ENCODE data around the gene USH1C. TPM values are rescaled to one million over a fixed set of nuclear protein-coding genes. Genes with fewer than 3 reads are reported as not detected.

USH1C gene
- total RNA-seq, 1 donor from 2014 or later: not detected

DNA sequence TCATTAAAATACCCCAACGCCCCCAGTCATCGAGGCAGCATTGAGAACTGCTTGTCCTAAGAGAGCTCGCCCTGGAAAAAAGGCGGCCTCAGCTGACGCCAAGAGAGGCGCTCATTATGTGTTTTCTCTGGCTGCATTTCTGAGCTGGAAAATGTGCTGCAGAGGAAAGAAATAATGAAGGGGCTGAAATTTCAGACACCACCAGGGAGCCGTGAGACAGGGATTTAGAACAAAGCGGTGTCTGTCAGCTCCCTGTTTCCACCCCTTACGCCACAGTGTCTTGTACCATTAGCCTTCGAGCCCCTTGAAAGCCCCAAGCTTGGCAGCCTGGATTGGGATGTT lies 14.4 kb downstream of the USH1C start:
- Mint-ChIP-seq H3K36me3 (ENCODE audit: unreplicated experiment) (no peaks in the 10 kb centered on the region), H3K4me1 (ENCODE audit: low read depth, unreplicated experiment) (peaks cover 4% of the 10 kb centered on the region), H3K9me3 (ENCODE audit: unreplicated experiment) (no peaks in the 10 kb centered on the region), H3K4me3 (ENCODE audit: unreplicated experiment) (no peak overlapping the region), H3K27me3 (ENCODE audit: unreplicated experiment) (peaks cover 2% of the 10 kb centered on the region), H3K27ac (ENCODE audit: unreplicated experiment) (no peak overlapping the region)
- TF ChIP-seq, protein P1, sequence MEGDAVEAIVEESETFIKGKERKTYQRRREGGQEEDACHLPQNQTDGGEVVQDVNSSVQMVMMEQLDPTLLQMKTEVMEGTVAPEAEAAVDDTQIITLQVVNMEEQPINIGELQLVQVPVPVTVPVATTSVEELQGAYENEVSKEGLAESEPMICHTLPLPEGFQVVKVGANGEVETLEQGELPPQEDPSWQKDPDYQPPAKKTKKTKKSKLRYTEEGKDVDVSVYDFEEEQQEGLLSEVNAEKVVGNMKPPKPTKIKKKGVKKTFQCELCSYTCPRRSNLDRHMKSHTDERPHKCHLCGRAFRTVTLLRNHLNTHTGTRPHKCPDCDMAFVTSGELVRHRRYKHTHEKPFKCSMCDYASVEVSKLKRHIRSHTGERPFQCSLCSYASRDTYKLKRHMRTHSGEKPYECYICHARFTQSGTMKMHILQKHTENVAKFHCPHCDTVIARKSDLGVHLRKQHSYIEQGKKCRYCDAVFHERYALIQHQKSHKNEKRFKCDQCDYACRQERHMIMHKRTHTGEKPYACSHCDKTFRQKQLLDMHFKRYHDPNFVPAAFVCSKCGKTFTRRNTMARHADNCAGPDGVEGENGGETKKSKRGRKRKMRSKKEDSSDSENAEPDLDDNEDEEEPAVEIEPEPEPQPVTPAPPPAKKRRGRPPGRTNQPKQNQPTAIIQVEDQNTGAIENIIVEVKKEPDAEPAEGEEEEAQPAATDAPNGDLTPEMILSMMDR (IDR thresholded peaks at IDR 0.05; ENCODE audit: partially characterized antibody, unreplicated experiment): no peak
- no peak for DNase-seq

DNA sequence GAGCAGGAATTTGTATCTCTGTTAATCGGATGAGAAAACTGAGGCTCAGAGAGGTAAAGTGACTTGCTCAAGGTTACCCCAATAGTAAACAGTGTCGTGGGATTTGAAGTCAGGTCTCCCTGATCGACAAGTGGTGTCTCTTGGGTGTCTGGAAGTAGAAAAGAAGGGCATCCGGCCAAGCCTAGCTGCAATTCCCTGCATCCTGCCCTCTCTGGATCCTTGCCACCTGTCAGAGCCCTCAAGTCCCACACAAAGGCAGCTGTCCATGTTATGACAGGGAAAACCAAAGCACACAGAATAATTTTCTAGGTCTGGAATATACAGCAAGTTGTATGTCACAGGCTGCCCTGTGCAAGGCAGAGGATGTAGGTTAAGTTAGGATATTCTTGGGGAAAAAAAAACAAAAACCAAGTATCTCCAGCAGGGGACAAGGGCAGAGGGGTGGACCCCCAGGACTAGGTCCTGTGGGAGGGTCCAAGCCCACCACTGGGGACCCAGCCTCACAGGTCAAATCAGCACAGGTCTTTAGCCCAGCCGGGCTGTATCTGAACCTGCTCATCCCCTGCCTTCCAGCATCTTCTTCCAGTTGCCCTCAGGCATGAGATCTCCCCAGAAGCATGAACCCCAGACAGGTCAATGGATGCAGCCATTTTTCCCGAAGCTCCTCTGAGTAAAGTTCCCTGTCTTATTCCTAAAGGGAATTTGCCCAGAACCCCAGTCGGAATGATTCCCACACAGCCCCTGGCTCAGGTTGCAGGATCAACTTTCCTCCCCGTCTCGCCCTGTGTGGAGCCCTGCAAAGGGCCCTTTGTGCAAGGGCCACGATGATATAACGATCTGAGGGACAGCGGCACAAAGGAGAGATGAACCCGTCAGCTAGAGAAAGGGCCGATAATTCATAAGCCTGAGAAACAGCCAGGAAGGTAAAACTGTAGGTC lies 15.0 kb downstream of the USH1C start:
- peaks cover 2% of the 10 kb centered on the region for H3K27me3 Mint-ChIP-seq (ENCODE audit: unreplicated experiment)
- no peaks in the 10 kb centered on the region for H3K36me3 Mint-ChIP-seq (ENCODE audit: unreplicated experiment)
- H3K9me3 Mint-ChIP-seq (ENCODE audit: unreplicated experiment): no peaks in the 10 kb centered on the region
- TF ChIP-seq, protein P1 (IDR thresholded peaks at IDR 0.05; ENCODE audit: partially characterized antibody, unreplicated experiment): no peak
- peaks cover 4% of the 10 kb centered on the region for H3K4me1 Mint-ChIP-seq (ENCODE audit: low read depth, unreplicated experiment)
- H3K27ac Mint-ChIP-seq (ENCODE audit: unreplicated experiment): no peak overlapping the region
- no peak overlapping the region for H3K4me3 Mint-ChIP-seq (ENCODE audit: unreplicated experiment)
- no peak for DNase-seq

DNA sequence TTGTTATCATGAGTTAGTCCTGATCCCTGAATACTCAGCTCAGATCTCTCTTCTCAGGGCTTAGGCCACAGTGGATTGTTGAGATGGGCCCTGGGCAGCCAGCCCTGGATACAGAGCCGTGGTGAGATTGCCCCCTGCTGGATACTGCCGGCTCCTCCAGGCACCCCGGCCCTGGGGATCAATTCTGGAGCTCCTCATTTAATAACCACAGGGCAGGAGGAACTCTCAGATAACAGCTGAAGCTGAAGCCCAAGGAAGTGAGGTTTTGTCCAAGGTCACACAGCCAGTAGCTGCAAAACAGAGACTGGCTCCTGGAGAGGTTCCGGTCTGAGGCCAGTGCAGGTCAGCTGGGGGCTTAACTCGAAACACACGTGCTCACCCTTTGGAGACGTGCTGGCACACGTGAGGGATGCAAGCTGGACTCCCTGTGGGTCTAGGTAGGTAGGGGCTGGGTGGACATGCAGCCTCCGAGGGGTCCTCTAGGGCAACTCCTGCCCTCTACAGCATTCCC lies 16.0 kb downstream of the USH1C start:
- Mint-ChIP-seq H3K27ac (ENCODE audit: unreplicated experiment) (peak overlapping the region; percentile 17), H3K4me1 (ENCODE audit: low read depth, unreplicated experiment) (peaks cover 4% of the 10 kb centered on the region), H3K4me3 (ENCODE audit: unreplicated experiment) (no peak overlapping the region), H3K27me3 (ENCODE audit: unreplicated experiment) (peaks cover 2% of the 10 kb centered on the region), H3K9me3 (ENCODE audit: unreplicated experiment) (no peaks in the 10 kb centered on the region), H3K36me3 (ENCODE audit: unreplicated experiment) (no peaks in the 10 kb centered on the region)
- TF ChIP-seq, protein P1 (IDR thresholded peaks at IDR 0.05; ENCODE audit: partially characterized antibody, unreplicated experiment): peak; percentile 78
- DNase-seq: peak; percentile 87

DNA sequence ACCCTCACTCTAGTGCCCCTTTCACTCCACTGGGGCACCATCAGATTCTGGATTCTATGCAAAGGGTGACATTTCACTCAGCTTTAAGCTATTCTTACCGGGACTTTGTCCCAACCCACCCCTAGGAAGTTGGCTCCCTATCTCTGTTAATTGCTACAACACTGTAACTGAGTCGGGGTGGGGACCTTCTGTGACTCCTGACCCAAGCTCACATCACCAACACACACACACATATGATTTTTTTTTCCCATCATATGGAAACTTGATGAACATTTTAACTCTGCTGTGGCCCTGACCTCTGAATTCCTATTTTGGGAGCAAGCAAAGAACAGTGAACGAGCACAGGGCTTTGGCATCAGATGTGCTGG lies 16.6 kb downstream of the USH1C start:
- Mint-ChIP-seq H3K27ac (ENCODE audit: unreplicated experiment) (no peak overlapping the region), H3K4me1 (ENCODE audit: low read depth, unreplicated experiment) (peaks cover 4% of the 10 kb centered on the region), H3K4me3 (ENCODE audit: unreplicated experiment) (no peak overlapping the region), H3K9me3 (ENCODE audit: unreplicated experiment) (no peaks in the 10 kb centered on the region), H3K36me3 (ENCODE audit: unreplicated experiment) (no peaks in the 10 kb centered on the region), H3K27me3 (ENCODE audit: unreplicated experiment) (peaks cover 2% of the 10 kb centered on the region)
- TF ChIP-seq, protein P1 (IDR thresholded peaks at IDR 0.05; ENCODE audit: partially characterized antibody, unreplicated experiment): no peak
- DNase-seq: no peak
